Bronchial epithelial cell (primary cell): ENCODE measurements around the gene GLP1R. TPM values are rescaled to one million over a fixed set of nuclear protein-coding genes. Genes with fewer than 3 reads are reported as not detected.

ENCODE experiments used
- DNase-seq: peaks from one replicate; pipeline ENCODE4 v3.0.0-alpha.2; 2010; ENCODE audit warnings: low read depth
- FAIRE-seq: peaks from 2 replicates; lab custom pipeline; 2011; peaks lifted over from hg19 to GRCh38; lab: Jason Lieb, UNC
- H3K27me3 ChIP-seq: 2 replicates; pipeline ENCODE4 v1.5.1; 2011; ENCODE audit warnings: low read length; ENCODE audit not compliant: control insufficient read depth, insufficient read depth
- H3K36me3 ChIP-seq: 2 replicates; pipeline ENCODE4 v1.5.1; 2011; ENCODE audit warnings: low read length; ENCODE audit not compliant: control insufficient read depth, insufficient read depth
- H3K4me3 ChIP-seq: 2 replicates; pipeline ENCODE4 v1.5.1; 2011; ENCODE audit warnings: mild to moderate bottlenecking, low read depth, low read length, control low read depth
- total RNA-seq: library from RNA; depleted of rRNA; stranded (reverse); fragments of >200 nt; gene quantifications from 2 replicates; pipeline ENCODE4 v1.2.1, GENCODE V29; 2014
- TF ChIP-seq, protein P1 (sequence below): IDR thresholded peaks from 2 replicates; pipeline ENCODE4 v1.5.1; 2011; ENCODE audit warnings: mild to moderate bottlenecking, moderate library complexity, low read length, control low read depth, inconsistent platforms; ENCODE audit not compliant: insufficient read depth, severe bottlenecking

Gene GLP1R
- total RNA-seq, 1 donor from 2014 or later: not detected

DNA sequence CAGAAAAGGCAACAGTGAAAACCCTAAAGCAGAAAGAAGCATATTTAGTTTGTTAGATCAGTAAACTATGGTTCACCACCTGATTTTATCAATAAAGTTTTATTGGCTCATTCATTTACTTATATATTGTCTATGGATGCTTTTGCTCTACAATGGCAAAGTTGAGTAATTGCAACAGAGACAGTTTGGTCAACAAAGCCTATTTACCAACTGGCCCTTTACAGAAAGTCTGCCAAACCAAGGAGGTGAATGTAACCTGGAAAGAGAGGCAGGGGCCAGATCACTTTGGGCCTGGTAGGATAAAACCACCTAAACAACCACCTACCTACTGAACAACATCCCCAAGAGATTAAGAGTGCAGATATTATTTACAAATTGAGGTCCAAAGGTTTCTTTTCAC, 47.0 kb downstream of the GLP1R start:
- FAIRE-seq: no peak
- H3K4me3 ChIP-seq: no peak overlapping the region
- no peaks in the 10 kb centered on the region for H3K27me3 ChIP-seq
- TF ChIP-seq, protein P1, sequence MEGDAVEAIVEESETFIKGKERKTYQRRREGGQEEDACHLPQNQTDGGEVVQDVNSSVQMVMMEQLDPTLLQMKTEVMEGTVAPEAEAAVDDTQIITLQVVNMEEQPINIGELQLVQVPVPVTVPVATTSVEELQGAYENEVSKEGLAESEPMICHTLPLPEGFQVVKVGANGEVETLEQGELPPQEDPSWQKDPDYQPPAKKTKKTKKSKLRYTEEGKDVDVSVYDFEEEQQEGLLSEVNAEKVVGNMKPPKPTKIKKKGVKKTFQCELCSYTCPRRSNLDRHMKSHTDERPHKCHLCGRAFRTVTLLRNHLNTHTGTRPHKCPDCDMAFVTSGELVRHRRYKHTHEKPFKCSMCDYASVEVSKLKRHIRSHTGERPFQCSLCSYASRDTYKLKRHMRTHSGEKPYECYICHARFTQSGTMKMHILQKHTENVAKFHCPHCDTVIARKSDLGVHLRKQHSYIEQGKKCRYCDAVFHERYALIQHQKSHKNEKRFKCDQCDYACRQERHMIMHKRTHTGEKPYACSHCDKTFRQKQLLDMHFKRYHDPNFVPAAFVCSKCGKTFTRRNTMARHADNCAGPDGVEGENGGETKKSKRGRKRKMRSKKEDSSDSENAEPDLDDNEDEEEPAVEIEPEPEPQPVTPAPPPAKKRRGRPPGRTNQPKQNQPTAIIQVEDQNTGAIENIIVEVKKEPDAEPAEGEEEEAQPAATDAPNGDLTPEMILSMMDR: no peak
- H3K36me3 ChIP-seq: no peaks in the 10 kb centered on the region
- DNase-seq: no peak

DNA sequence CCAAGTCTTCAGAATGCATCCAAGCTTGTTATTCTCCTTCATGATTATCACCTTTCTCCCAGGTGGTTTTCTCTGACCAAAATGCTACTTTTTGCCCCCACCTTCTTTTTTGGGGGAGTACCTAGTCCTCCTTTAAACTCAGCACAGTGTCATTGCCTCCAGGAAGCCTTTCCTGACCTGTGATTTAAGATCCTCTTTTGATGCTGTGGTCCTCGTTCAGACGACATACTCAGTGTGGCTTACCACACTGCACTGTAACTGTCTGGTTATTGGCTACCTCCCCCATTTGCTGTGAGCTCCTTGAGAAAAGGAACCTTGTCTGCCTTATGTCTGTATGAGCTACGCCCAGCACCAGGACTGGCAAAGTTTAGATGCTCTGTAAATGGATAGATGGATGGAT, 51.8 kb downstream of the GLP1R start:
- TF ChIP-seq, protein P1: no peak
- FAIRE-seq: peak; percentile 36
- no peak for DNase-seq

DNA sequence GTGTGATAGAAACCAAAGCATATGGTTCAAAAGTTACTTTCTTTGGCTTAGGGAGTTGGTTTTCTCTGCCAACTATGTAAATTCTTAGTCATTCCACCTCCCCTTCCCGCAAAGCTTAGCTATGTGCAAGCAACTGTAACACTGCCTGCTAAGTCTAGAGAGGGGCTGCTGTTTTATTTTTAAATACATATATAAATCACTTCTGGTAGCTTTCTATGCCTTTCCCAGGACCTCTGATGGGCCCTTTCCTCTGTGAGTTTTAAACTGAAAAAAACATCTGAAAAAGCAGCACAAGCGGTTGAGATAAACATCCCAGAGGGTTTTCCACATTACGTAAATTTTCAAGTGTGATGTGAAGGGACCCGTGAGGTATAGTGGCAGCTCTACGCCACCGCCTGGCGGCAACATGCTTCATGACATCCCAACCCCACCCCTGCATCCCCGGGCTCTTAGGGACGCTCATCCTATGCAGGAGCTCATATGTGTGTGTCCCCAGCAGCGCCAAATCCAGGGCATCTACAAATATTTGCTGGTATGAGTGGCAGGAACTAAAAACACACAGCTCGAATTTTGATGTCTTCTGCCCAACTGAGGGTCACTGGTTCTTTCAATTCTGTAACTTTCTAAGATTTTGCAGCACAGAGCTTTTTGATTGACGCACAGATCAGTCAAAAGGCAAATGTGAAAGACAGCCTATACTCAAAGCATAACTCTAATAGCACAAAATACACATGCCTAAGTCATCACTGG, 53.7 kb downstream of the GLP1R start:
- FAIRE-seq (no peak), DNase-seq (no peak)
- no peaks in the 10 kb centered on the region for H3K36me3 ChIP-seq
- no peak overlapping the region for H3K4me3 ChIP-seq
- TF ChIP-seq, protein P1: peak; percentile 23
- H3K27me3 ChIP-seq: no peaks in the 10 kb centered on the region

More for the DNA sequence above, 51.8 kb downstream of the GLP1R start:
- Histone ChIP-seq H3K36me3 (no peaks in the 10 kb centered on the region), H3K4me3 (no peak overlapping the region), H3K27me3 (no peaks in the 10 kb centered on the region)

DNA sequence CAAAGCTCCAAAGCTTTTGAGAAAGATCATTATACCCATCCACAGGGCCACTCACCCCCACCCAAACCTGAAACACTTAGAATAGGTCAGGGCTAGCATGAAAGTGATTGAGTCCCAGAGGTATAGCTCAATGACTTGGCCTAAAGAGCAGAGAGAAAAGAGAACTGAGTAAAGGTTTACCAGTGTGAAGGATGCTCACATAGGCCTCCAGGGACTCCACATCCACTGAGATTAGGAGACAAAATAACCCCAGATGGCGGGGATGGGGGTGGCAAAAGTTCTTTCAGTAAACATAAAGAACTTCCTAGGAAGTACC, 54.2 kb downstream of the GLP1R start:
- FAIRE-seq: peak; percentile 93
- H3K27me3 ChIP-seq: no peaks in the 10 kb centered on the region
- TF ChIP-seq, protein P1: no peak
- no peaks in the 10 kb centered on the region for H3K36me3 ChIP-seq
- H3K4me3 ChIP-seq: no peak overlapping the region
- DNase-seq: no peak

DNA sequence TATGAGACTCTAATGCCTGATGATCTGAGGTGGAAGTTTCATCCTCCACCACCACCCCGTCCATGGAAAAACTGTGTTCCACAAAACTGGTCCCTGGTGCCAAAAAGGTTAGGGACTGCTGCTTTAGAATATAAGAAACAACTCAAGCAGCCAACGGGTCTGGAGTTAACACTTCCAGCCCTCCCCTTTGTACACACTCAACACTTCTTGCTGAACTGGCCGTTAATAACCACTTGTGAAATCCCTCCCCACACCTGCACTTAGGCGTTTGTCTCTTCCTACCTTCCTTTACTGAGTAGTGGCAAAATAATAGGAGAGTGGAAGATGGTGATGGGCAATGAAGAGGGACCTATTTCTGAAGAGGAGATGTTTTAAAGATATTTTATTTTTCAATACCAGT, 55.9 kb downstream of the GLP1R start:
- FAIRE-seq (no peak), DNase-seq (no peak)
- Histone ChIP-seq H3K27me3 (no peaks in the 10 kb centered on the region), H3K4me3 (no peak overlapping the region), H3K36me3 (no peaks in the 10 kb centered on the region)
- TF ChIP-seq, protein P1: no peak

DNA sequence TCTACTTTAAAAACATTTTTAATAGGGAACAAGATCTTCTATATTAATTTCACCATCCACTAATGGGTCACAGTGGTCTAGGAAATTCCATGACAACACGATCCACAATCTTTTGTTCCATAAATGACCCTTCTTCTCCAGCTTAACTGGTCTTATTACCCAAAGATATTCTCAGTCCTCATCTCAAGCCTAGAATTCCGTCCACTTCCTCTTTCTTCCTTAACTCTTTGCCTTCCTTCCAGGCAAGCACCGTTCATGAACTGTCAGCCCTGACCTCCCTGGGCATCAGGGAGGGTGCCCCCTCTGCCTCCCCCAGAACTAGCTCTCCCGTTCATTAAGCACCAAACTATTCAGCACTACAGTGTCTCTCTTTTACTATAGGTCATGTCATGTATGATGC, 58.5 kb downstream of the GLP1R start:
- FAIRE-seq: no peak
- DNase-seq: no peak
- H3K36me3 ChIP-seq: no peaks in the 10 kb centered on the region
- TF ChIP-seq, protein P1: no peak
- no peaks in the 10 kb centered on the region for H3K27me3 ChIP-seq
- no peak overlapping the region for H3K4me3 ChIP-seq
